WI38 (cell line): ENCODE data around the gene TMEM204.
A peak's percentile ranks its signal among the peaks of the same experiment; 100 is the strongest.

Source experiments
- H3K4me3 ChIP-seq: 2 replicates; pipeline ENCODE4 v1.5.1; 2011; ENCODE audit warnings: low read depth, mild to moderate bottlenecking, control low read depth, low read length
- CTCF ChIP-seq: IDR thresholded peaks from 2 replicates; pipeline ENCODE4 v1.5.1; 2012; ENCODE audit warnings: low read depth, mild to moderate bottlenecking, control low read depth, low read length

TMEM204 gene

GRCh38 chr16:1533443-1533951 lies at the start of gene TMEM204:
Gene TMEM204, plus strand, starts transcription at chr16:1533666. Its CDS starts 610 bp downstream, at chr16:1534276.
- TF ChIP-seq CTCF: no peak
- peak within 1 kb of the TSS; percentile 57 for H3K4me3 ChIP-seq

GRCh38 chr16:1485847-1486496 lies 47.5 kb upstream of the TMEM204 start:
- TF ChIP-seq CTCF: no peak

GRCh38 chr16:1486551-1487390 lies 46.7 kb upstream of the TMEM204 start:
- no peak for TF ChIP-seq CTCF
- no peak overlapping the region for H3K4me3 ChIP-seq

More at GRCh38 chr16:1485847-1486496, 47.5 kb upstream of the TMEM204 start:
- no peak overlapping the region for H3K4me3 ChIP-seq

- no peak for TF ChIP-seq CTCF
- no peak overlapping the region for H3K4me3 ChIP-seq
Measured at GRCh38 chr16:1487395-1488053, 45.9 kb upstream of the TMEM204 start.

GRCh38 chr16:1488054-1488601 lies 45.3 kb upstream of the TMEM204 start:
- no peak for TF ChIP-seq CTCF

GRCh38 chr16:1488619-1489018 lies 44.8 kb upstream of the TMEM204 start, which contains the start of gene PTX4:
Gene PTX4, minus strand, starts transcription at chr16:1488944. Its CDS starts 35 bp downstream, at chr16:1488909.
- no peak within 1 kb of the TSS for H3K4me3 ChIP-seq
- no peak for TF ChIP-seq CTCF

More at GRCh38 chr16:1488054-1488601, 45.3 kb upstream of the TMEM204 start:
- H3K4me3 ChIP-seq: no peak overlapping the region
